Hematopoietic multipotent progenitor cell treated with erythropoietin and hydrocortisone succinate and interleukin-3 and kit ligand, for 8 days (in vitro differentiated cells): ENCODE data around the gene PEAK1.
A peak's percentile ranks its signal among the peaks of the same experiment; 100 is the strongest.
"Not testable (repeated sequence)": the region's sequence is repeated elsewhere in the genome, so short reads cannot be mapped to it uniquely, and the experiment has no call there.

Experiments
- DNase-seq: peaks from one replicate; pipeline ENCODE4 v3.0.0-alpha.2; 2015

The PEAK1 gene

DNA sequence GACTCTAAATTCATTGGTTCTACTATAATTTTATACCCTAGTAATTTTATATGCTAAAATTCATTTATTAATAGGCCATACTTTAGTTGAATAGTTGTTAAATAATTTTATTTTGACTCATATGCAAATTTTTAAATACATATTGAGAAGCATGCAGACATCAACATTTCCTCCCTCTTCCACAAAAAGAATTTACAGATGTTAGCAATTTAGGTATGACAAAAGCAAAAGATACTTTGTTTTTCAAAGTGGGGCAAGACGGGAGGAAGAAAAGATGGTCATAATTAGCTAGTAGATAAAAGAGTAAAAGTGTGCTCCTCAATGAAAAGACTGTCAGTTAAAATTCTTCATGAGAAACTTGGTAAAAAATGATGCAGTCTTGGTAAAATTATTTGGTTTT, 200.1 kb downstream of the PEAK1 start:
- no peak for DNase-seq

DNA sequence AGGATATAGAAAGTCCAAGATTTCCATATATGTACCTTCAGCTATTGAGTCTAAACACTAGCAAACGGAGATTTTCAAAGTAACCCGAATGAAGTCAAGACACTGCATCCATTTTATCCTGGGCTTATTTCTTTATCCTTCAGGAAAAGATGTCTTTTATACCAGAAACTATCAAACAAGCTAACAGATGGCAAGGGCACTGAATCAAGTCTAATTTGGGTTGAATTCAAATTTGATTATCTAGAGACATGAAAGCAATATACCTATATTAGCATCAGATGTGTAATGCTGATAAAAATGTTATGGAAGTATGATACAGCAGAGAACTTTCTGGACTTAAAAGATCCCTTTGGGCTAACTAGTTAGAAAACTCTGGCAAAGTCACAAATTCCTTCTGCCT, 210.7 kb downstream of the PEAK1 start:
- DNase-seq: no peak

GRCh38 chr15:77208241-77208640, 211.7 kb downstream of the PEAK1 start:
- no peak for DNase-seq

DNA sequence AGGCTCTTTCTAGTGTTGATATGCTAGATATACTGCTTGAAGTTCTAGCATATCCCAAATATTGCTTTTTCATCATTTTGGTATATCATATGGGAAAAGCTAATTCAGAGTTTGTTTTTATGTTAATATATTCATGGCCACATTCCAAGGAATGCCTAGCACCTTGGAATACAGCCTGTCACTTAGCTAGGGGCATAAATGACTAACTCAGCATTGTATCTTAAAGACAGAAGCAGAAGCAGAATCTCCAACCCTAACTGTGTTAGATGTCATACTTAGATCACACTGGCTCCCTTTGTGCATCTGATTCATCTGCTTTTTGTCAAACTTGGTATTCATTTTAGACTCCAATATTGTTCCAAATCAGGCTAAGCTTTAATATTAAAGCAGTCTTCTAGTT, 218.2 kb downstream of the PEAK1 start:
- DNase-seq: no peak

DNA sequence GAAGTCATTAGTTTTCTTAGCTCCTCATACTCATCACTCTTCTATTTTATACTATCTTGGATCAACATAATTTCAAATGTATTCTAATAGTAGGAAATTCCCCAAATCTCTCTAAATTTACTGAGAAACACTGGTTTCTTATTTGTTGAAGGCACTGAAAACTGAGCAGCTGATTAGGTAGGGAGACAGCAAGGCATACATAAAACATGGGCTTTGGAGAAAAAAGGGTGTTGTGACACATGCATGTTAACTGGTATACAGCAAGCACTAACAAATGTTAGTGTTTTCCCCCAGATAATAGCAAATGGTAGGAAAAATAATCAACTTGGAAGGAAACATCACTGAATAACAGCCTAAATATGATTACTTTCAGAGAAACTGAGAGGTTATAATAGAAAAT, 223.5 kb downstream of the PEAK1 start:
- no peak for DNase-seq

- no peak for DNase-seq
Observed at GRCh38 chr15:77195586-77195985, 224.3 kb downstream of the PEAK1 start.

GRCh38 chr15:77192451-77192850, 227.5 kb downstream of the PEAK1 start:
- DNase-seq: no peak

DNA sequence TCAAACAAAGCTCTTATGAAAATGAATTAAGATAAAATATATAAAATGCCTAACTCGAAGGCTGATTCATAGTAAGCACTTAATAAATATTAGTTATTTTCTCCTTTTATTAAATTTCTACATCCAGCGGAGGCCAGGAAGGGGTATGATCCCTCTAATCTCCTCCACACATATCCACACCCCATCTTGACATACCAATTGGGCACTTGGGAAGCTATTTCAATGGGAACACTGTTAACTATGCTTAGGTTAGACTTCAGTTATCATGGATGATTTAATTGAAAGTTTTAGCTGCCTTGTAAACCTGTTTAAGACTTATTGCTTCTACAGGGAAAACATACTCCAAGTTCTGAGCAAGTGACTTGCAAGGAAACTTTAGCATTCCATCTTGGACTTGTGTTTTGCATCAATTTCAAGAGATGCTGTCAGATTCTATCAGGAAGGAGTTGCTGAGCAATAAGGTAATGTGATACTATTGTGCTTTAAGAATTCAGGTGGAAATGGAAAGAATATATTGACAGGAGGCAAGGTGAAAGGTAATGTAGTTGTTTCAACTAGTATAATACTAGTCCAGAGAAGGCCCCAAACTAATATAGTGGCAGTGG, 228.6 kb downstream of the PEAK1 start:
- DNase-seq: no peak

GRCh38 chr15:77187751-77188464, 232.0 kb downstream of the PEAK1 start:
- DNase-seq: peak; percentile 33

DNA sequence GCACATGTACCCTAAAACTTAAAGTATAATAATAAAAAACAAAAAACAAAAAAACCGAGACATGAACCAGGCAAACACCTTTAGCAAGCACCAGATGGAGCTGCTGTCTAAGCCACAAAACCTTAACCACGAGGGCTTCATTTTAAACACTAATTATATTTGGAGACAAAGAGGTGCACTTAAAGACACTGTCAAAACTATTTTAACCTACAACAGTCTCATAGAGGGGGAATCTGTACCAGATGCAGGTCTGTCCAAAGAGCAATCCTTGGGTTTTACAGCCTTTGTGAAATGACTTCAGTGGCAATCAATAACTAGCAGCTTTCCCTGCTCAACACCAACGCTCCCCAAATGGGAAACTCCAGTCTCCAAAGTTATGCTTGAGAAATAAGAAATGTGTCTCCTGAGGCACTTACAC, 233.3 kb downstream of the PEAK1 start:
- peak; percentile 58 for DNase-seq

DNA sequence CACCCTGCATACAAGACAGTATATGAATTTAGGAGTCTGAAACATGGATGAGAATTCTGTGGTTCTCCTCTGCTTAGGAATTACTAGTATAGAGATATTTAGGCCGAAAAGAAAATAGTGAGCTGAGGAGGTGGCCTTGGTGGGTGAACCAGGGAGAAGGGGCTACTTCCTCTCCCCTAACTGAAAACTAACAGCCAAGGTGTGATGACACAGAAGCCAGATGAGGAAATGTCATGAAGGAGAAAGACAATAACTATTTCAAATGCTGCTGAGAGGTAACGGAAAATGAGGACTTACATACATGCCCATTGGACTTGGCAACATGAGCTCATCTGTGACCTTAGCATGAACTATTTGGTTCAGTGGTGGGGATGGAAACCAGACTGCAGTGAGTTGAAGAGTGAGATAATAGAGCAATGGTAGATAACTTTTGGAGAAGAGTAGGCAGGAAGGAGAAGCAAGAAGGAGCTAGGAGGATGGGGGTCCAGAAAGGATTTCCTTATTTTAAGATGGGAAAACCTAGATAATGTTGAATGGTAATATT, 234.6 kb downstream of the PEAK1 start:
- peak; percentile 9 for DNase-seq

DNA sequence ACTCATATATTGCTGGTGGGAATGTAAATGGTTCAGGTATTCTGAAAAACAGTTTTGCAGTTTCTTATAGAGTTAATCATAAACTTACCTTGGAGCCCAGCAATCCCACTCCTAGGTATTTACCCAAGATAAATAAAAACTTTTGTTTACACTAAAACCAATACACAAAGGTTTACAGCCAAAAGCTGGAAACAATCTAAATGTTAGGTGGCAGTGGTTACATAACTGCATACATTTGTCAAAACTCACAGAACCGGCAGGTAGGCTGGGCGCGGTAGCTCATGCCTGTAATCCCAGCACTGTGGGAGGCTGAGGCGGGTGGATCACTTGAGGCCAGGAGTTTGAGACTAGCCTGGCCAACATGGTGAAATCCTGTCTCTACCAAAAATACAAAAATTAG, 235.6 kb downstream of the PEAK1 start:
- DNase-seq: not testable (repeated sequence)

DNA sequence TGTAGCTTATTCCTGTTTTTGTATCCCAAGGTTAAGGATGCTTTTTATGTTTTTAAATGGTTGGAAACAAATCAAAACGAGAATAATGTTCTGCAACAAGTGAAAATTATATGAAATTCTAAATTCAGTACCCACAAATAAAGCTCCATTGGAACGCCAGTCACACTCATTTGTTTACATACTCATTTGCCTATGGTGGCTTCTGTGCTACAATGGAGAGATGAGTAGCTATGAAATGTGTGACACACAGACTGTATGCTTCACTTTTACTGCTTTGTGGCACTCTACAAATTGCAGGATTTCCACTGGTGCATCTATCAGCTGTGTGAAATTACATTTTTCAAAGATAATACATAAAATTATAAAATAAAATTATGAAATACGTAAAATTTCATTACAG, 236.8 kb downstream of the PEAK1 start:
- DNase-seq: no peak

- no peak for DNase-seq
Observed at GRCh38 chr15:77181305-77182074, 238.4 kb downstream of the PEAK1 start.

GRCh38 chr15:77180757-77181156, 239.1 kb downstream of the PEAK1 start:
- DNase-seq: no peak

DNA sequence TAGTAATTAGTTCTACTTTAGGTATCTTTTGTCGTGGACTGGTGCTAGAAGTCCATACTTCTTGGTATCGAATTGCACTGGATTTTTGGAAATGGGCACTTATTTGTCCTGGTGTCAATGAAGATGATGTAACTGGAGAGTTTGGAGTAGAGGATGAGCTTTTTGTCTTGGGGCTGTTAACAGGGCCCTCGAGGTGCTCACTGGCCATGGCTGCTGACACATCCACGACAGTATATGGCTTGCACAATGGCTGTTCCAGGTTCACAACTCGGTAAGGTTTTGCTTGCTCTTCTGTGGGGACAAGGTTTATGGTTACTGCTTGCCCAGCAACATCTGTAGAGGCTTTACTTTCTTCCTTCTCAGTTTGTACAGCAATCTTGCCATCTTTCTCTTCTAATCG, 239.6 kb downstream of the PEAK1 start:
- no peak for DNase-seq

DNA sequence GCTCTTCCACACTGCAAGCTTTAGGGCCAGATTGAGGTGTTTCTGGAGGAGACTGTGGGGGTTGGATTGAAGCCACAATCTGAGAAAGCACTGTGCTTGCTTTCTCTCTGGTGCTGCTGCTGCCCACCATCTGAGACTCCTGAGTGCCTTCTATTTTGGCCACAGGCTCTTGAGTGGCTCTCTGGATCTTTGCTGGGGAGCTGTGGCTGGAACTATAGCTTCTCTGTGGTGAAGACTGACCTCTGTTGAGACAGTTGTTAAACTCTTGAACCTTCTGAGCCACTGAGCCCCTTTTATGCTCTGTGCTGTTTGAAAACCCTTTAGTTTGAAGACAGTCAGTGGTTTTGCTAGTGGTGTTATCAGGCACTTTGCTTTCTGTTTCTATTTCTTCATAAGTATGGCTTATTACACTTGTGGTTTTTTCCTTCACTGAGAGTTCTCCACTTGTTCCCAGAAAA, 240.3 kb downstream of the PEAK1 start:
- no peak for DNase-seq

DNA sequence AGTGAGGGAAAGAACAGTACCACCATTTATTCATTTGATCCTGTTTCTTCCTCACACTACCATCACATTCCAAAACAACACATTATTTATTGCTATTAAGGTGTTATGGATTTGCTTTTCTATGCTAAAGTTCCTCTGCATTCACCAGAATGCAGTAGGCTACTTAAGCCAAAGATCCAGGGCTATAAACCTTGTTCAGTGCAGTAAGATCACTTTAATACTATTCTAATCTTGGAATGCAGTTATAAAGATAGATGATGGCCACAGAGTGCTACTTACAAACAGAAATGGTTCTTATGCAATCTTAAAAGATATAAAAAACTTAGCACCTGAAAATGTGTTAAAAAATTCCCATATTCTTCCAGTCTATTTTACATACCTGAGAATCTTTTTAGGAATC, 241.5 kb downstream of the PEAK1 start:
- no peak for DNase-seq

DNA sequence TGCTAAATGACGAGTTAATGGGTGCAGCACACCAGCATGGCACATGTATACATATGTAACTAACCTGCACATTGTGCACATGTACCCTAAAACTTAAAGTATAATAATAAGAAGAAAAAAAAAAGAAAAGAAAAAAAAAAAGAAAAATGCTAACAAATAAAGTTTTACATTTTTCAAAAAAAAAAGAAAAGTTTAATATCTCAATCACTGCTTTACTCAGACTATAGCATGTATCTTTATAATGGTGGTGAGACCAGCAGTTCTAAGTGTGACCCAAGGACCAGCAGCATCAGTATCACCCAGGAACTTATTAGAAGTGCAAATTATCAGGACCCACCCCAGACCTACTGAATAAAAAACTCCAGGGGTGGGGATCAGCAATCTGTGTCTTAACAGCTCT, 243.8 kb downstream of the PEAK1 start:
- not testable (repeated sequence) for DNase-seq

- no peak for DNase-seq
Observed at GRCh38 chr15:77173487-77173886, 246.4 kb downstream of the PEAK1 start.

DNA sequence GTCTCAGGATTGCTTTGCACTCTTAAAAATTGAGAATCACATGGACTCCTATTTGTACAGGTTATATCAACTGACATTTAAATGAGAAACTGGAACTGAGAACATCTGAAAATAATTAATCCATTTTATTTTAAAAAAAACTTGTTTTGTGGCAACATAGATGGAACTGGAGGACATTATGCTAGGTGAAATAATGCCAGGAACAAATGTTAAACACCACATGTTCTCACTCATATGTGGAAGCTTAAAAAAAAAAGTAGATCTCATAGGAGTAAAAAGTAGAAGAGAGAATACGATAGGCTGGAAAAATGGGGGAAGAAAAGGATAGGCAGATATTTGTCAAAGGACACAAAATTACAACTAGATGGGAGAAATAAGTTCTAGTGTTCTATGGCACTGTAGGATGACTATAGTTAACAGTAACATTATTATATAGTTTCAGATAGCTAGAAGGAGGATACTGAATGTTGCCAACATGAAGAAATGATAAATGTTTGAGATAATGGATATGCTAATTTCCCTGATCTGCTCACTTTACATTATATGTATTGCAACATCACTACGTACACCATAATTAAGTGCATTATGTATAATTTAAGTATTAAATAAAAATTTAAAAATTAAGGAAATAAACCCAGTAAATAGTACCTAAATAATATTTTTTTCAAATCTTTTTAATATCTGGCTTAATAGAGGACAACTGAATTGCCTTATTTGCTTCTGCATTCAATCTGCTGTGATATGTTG, 248.5 kb downstream of the PEAK1 start:
- no peak for DNase-seq

GRCh38 chr15:77168616-77169015, 251.3 kb downstream of the PEAK1 start:
- no peak for DNase-seq

- DNase-seq: no peak
Observed at GRCh38 chr15:77168141-77168540, 251.8 kb downstream of the PEAK1 start.
